Measurements from ENCODE around the gene ZNF433.

DNA sequence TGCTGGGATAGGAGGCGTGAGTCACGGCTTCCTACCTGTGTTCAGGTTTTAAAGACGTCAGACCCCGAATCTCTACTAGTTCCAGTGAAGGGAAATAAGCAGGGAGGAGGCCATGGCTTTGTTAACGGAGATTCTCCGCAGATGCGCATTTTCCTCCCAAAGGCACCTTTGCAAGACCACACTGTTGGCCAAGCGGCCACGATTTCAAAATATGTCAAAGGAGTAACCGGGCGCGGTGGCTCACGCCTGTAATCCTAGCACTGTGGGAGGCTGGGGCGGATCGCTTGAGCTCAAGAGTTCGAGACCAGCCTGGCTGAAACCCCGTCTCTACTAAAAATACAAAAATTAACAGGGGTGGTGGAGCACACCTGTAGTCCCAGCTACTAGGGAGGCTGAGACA is 48.7 kb downstream of the ZNF433 start:
- TF ChIP-seq, protein P1, sequence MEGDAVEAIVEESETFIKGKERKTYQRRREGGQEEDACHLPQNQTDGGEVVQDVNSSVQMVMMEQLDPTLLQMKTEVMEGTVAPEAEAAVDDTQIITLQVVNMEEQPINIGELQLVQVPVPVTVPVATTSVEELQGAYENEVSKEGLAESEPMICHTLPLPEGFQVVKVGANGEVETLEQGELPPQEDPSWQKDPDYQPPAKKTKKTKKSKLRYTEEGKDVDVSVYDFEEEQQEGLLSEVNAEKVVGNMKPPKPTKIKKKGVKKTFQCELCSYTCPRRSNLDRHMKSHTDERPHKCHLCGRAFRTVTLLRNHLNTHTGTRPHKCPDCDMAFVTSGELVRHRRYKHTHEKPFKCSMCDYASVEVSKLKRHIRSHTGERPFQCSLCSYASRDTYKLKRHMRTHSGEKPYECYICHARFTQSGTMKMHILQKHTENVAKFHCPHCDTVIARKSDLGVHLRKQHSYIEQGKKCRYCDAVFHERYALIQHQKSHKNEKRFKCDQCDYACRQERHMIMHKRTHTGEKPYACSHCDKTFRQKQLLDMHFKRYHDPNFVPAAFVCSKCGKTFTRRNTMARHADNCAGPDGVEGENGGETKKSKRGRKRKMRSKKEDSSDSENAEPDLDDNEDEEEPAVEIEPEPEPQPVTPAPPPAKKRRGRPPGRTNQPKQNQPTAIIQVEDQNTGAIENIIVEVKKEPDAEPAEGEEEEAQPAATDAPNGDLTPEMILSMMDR (IDR thresholded peaks at IDR 0.05 in 4 of 5, conservative IDR thresholded peaks at IDR 0.05 in 1 of 5), result no peak
- TF ChIP-seq POLR2A (IDR thresholded peaks at IDR 0.05), result no peak

Measured in gastrocnemius medialis (tissue), 4 donors.